GM08714 (cell line): Measurements from ENCODE around the gene TMEM62.

Experiments used
- H3K4me3 ChIP-seq: fragments of 200-500 bp; sonication (Bioruptor generic); 2 replicates; pipeline ENCODE4 v1.5.1; 2014; ENCODE audit warnings: mild to moderate bottlenecking, low read length, inconsistent platforms
- ZNF274 ChIP-seq: IDR thresholded peaks from 2 replicates; pipeline ENCODE4 v1.6.1; 2012; ENCODE audit warnings: mild to moderate bottlenecking, low read depth, low read length

Gene TMEM62

DNA sequence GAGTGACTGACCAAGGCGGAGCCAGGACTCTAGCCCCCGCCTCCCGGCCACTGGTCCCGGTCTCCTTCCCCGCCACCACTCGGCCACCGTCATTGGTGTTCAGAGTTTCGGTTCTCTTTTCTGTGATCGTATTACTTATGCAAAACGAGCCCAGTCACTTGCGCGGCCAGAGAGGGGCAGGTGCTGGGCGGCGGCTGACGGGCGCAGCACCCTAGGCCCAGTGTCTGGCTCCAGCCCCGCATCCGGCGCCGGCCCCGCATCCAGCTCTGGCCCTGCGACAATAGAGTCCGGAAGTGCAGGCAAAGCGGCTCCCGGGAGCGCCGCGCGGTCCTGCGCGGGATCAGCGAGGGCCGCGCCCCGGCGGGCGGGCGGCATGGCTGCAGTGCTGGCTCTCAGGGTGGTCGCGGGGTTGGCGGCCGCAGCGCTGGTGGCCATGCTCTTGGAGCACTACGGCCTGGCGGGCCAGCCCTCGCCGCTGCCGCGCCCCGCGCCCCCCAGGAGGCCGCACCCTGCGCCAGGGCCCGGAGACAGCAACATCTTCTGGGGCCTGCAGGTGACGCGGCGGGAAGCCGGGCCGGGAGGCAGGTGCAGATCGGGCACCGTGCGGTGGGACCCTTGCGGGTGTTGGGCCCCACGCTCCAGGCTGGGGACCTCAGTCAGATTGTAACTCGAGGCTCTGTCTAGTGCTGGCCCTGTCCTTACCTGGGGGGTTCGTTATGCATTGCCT is at the start of gene TMEM62:
TSS of gene TMEM62 (plus strand) at position 157 of the 727 bp plus-strand sequence. CDS start at position 374, 217 bp downstream.
- TF ChIP-seq ZNF274: no peak
- peak within 1 kb of the TSS; percentile 87 for H3K4me3 ChIP-seq

DNA sequence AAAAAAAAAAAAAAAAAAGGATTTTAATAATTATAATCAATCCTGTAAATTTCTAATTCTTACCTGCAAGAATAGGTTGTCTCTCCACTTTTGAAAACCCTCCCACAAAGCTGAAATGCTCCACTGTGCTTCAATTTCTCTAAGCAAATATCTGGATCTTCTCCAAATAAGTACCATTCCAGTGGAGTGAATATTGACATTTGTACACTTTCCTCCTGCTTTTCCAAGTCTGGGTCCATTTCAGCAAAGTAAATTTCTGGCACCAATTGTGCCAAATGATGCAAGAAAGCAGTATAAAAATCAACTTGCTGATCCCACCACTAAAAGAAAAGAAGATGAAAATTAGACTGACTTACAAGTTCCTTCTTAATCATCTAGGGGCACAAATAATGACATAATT is 47.5 kb upstream of the TMEM62 start:
- TF ChIP-seq ZNF274: no peak

DNA sequence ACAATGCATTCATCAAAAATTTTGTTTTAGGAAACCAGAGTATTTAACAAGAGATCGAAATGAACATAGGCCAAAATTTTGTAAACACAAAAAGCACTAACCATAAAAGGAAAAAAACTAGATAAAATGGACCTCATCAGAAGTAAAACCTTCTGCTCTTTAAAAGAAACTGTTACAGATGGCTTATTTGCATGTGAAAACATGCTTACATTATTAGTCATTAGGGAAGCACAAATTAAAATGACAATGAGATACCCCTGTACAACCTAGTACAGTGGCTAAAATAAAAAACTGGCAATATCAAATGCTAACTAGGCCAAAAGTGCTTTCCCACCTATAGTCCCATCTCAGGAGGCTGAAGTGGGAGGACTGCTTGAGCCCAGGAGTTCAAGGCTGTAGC is 46.8 kb upstream of the TMEM62 start:
- no peak overlapping the region for H3K4me3 ChIP-seq

More for the DNA sequence above, 47.5 kb upstream of the TMEM62 start:
- H3K4me3 ChIP-seq: no peak overlapping the region

DNA sequence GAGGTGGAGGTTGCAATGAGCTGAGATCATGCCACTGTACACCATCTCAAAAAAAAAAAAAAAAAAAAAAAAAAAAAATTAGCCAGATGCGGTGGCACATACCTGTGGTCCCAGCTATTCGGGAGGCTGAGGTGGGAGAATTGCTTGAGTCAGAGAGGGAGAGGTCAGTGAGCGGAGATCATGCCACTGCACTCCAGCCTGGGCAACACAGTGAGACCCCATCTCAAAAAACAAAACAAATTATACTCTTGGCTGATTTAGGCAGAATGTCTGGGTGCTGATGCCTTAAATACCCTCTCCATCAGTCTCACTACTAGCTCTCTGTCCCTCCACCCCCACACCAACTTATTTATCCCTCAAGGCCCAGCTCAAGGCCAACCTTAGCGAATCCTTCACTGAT is 41.5 kb upstream of the TMEM62 start:
- TF ChIP-seq ZNF274: no peak
- no peak overlapping the region for H3K4me3 ChIP-seq

More for the DNA sequence above, 46.8 kb upstream of the TMEM62 start:
- no peak for TF ChIP-seq ZNF274

DNA sequence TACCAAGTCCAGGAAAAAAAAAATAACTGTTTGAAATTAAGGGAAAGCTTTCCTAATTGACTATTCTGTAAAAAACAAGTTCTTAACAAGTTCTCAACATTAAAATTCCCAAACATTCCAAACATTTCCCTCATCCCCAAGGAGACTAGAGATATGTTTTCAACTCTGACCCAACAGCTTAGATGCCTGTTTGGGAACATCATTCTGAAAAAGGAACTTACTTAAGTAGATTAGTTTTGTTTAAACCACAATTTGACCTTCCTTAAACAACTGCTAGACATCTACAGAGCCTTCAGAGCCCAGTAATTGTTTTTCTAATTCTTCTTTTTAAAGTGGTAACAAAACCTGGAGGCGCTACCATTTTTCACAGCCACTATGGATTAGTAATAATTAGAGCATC is 40.4 kb upstream of the TMEM62 start:
- TF ChIP-seq ZNF274: no peak
- H3K4me3 ChIP-seq: no peak overlapping the region

DNA sequence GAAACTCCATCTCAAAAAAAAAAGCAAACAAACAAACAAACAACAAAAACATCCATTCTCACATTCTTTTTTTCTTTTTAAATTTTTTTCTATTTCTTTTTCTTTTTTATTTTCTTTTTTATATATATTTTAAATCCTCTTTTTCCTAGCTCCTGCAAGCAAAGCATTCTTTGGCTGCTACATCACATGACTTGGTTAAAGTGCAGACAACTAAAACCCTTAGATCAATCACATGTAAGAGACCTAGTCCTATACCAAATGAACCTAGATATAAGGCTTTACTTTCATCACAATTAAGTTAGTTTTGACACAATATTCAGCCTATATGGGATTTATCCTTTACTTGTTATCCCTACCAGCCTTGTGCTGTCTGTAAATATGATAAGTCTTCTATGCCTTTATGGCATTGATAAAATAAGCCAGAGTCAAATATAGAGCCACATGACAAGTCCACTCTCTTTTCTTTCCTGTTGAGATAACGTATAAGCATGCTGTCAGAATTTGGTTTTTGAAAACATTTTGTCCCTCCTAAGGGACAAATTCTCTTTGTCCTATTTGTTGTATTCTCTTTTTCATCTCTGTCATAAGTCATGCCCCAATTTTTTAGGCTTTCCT is 38.9 kb upstream of the TMEM62 start:
- TF ChIP-seq ZNF274: no peak
- H3K4me3 ChIP-seq: no peak overlapping the region

DNA sequence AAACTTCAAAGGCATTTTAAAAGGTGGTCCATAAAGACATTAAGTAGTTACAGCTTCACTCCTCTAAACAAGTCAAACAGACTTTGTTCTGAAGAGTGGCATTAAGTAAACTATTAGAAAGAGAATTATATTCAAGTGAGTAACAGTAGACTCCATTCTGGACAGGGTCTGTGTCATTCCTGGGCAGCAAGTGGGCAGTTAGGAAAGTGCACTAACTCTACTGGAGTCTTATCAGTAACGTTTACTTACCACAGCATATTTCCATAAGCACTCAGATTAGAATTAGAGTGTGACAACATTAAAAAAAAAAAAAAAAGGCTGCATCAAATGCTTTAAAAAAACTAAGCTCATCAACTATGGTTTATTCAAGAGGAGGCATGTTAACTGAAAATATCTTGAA is 38.1 kb upstream of the TMEM62 start:
- TF ChIP-seq ZNF274: no peak
- H3K4me3 ChIP-seq: no peak overlapping the region

DNA sequence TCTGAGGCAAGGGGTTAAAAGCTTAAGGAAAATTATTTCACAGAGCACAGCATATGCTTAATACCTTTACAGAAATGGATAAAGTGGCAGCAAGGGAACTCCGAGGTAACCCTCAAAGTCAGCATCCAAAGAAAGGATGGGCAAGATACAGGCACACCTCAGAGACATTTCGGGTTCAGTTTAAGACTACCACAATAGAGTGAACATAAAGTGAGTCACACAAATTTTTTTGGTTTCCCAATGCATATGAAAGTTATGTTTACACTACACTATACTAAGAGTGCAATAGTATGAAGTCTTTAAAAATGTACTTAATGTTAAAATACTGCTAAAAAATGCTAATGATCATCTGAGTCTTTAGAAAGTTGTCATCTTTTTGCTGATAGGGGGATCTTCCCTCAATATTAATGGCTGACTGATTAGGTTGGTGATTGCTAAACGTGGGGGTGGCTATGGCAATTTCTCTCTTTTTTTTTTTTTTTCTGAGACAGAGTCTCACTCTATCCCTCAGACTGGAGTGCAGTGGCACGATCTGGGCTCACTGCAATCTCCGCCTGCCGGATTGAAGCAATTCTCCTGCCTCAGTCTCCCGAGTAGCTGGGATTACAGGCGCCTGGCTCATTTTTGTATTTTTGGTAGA is 37.6 kb upstream of the TMEM62 start:
- no peak for TF ChIP-seq ZNF274
- no peak overlapping the region for H3K4me3 ChIP-seq

DNA sequence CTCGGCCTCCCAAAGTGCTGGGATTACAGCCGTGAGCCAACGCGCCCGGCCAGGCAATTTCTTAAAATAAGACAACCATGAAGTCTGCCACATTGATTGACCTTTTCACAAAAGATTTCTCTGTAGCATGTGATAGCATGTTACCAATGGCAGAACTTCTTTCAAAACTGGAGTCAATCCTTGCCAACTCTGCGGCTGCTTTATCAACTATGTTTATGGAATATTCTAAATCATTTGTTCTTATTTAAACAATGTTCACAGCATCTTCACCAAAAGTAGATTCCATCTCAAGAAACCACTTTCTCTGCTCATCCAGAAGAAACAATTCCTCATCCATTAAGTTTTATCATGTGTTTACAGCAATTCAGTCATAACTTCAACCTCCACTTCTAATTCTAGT is 37.0 kb upstream of the TMEM62 start:
- no peak overlapping the region for H3K4me3 ChIP-seq
- TF ChIP-seq ZNF274: no peak

DNA sequence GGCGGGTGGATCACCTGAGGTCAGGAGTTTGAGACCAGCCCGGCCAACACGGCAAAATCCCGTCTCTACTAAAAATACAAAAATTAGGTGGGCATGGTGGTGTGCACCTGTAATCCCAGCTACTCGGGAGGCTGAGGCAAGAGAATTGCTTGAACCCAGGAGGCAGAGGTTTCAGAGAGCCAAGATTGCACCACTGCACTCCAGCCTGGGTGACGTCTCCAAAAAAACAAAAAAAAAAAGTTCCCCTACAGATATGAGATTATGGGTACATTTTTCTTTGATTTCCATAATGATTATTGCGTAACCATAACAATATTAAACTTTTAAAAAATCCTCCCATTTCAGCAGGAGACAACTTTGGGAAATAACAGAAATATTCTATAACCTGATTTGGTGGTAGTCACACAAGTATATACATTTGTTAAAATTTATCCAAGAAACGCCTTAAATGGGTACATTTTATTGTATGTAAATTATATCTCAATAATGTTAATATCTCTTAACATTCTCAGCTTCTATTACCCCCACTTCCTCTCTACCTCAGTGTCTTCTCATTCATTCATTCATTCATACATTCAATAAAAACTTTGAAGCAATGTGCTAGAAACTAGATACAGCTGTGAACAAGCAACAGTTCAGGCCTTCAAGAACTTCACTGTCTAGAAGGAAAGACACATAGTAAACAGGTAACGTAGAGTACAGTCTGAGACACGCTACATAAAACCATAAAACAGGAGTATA is 34.1 kb upstream of the TMEM62 start:
- no peak overlapping the region for H3K4me3 ChIP-seq
- no peak for TF ChIP-seq ZNF274

DNA sequence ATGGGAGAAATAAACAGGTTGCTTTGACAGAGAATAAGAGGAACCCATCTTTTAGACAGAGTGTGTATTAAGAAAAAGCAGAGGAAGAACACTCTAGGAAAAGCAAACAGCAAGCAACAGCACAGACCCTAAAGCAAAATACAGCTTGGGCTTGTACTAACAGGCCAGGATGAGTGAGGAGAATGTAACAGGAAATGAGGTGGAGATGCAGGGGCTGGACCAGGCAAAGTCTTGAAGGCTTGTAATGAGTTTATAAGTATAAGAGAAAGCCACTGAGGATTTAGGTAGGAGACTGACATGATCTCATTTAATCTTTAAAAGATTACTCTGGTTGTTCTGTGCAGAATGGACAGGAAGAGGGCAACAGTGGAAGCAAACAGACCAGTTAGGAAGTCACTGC is 32.4 kb upstream of the TMEM62 start:
- H3K4me3 ChIP-seq: no peak overlapping the region
- no peak for TF ChIP-seq ZNF274

DNA sequence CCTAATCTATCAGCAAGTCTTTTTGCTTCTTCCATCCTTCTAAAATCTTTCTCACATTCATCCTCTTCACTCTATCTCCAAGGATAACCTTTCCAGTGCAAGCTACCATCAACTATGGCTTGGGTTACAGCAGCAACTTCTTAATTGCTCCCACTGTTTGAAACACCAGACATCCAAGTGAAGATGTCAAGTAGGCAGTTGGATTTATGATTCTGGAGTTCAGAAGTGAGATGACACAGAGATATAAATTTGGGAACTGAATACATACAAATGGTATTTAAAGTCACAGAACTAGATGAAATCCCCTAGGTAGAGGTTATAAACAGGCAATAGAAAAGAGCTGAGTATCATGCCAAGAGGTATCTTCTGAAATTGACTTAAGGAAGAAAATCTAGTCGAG is 31.2 kb upstream of the TMEM62 start:
- no peak for TF ChIP-seq ZNF274
- H3K4me3 ChIP-seq: no peak overlapping the region

DNA sequence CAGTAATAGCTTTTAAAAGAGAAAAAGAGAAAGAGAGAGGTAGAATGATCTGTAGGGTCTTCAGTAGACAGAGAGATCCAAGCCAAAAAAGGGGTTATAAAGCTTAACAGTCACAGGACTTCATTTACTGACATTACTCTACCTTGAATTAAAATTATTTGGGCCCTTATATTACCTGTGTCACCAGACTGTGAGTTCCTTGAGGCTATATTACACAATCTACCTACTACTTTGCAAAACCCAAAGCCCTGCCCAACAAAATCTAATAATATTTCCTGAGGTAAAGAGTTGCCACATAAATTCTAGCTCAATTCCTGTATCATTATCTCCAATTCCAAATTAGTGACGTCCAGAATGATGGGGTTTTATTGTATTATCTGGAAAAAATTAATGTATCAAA is 29.5 kb upstream of the TMEM62 start:
- TF ChIP-seq ZNF274: no peak
- no peak overlapping the region for H3K4me3 ChIP-seq

DNA sequence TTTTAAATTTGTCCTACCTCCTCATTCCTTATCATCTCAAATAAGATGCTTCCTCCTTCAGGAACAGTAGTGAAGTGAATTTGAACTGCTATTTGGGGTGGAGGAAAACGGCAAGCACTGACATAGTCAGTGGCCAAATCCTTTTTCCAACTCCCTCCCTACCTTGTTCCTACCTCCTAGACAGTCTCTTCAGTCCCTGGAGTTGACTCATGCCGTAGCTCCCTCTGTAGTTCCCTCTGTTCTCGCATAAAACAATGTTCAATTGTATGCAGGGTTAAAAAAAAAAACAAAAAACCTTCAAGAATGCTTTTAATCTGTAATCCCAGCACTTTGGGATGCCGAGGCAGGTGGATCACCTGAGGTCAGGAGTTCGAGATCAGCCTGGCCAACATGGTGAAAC is 29.0 kb upstream of the TMEM62 start:
- peak overlapping the region; percentile 78 for H3K4me3 ChIP-seq
- TF ChIP-seq ZNF274: no peak
